NCI-H446 (cell line): Measurements from ENCODE around the gene ZBTB20.
A peak's percentile ranks its signal among the peaks of the same experiment; 100 is the strongest.
"Not testable (repeated sequence)": the region's sequence is repeated elsewhere in the genome, so short reads cannot be mapped to it uniquely, and the experiment has no call there.

Experiments used
- DNase-seq, 2 experiments: peaks; one replicate each; lab custom pipeline; 2025; lab: John Stamatoyannopoulos, UW

Gene ZBTB20

DNA sequence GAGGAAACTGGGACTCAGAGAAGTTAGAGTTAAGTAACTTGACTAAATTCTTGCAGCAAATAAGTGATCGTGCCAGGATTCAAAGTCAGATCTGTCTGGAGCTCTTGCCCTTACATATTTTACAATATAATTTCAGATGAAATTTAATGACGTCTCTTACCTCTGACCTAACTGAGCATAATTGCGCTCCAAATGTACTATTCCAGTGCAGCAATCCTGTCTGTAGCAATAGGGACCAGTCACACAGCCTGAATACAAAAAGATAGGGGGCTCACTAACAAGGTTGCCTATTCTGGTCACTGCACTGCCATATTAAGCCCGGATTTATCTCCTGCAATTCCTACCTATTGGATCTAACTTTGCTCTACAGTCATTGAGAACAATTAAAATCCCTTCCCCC is 316.4 kb downstream of the ZBTB20 start:
- no peak for DNase-seq

DNA sequence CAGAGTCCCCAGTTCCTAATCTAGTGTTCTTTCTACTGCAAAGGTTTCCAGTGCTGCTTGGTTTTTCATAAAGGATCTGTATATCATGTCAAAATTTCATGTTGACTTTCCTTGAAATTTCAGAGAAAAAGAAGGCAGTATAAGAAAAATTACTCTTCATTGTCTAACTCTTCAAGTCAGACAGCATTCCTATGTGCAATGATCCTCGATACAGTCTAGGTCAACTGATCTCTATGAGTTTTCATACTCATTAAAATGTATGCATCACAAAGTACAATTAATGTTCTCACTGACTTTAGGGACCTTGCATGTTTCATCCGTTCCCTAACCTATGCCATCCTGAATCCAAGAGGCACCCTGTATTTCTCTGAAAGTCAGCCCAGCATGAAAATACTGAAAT is 317.3 kb downstream of the ZBTB20 start:
- DNase-seq = no peak

DNA sequence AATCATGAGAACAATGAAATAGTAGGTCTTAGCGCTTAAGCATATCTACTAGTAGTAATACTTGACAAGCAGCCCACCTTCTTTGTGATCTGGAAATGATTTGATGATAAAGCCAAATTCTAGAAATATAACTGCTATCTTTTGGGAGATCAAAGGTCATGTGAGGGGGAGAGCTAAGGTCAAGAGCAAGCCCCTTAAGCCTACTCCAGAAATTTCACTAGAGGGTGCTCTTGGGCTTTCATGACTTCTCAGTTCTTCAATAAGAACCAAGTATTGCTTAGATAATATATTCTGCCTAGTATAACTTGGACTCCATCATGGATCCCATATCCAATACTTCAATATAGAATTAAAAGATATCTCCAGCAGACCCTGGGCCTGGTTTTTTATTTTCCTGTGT is 319.6 kb downstream of the ZBTB20 start:
- DNase-seq = peak; percentile 68 to 76

DNA sequence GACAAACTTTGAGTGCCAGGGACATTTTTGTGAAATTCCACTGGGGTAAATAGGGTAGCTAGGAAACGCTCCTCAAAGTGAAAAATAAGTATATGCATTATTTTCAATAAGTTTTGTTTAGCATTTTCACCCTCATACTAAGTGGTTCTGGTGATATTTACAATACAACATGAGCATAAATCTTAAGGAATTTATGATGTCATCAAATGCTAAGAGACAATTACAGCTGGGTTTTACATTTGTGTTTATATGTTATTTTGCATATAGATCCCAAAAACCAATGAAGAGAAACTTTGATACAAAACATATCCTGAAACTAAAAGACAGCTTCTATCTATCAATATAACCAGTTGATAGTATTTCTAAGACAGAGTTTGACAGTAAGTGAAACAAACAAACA is 323.1 kb downstream of the ZBTB20 start:
- DNase-seq = no peak

DNA sequence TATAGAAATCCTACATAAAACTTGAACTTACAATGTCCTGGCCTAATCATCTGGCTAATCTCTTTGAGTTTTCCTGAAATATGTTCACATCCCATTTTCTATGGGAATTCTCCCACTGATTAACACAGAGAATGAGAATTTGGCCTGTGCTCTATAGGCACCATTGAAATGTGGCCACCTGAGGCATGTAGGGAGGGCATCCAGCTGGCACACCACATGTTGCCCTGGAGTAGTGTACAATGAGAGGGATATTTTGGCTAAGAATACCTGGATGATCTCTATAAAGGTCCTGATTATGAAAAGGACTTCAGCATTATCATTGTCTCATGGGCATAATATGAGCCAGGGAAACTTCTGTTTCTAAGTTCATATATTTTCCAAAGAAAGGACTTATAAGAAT is 324.0 kb downstream of the ZBTB20 start:
- DNase-seq = peak in 1 of 2 experiments; percentile 60

DNA sequence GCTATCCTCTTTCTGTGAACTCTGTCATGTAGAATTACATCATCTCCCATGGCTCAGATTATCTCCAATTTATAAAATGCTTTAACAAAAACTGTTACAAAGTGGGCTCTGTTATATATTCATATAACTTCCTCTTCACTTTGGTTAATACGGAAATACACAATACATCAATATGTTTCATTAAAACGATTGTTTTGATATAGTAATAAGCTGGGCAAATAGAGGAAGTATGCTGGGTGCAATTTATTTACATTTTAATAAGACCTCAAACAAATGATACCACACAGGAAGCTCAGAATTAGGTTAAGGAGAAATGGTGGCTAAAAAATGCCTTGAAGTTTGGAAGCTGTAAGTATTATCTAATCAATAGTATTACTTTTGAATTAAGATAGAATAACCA is 331.0 kb downstream of the ZBTB20 start:
- DNase-seq = no peak

DNA sequence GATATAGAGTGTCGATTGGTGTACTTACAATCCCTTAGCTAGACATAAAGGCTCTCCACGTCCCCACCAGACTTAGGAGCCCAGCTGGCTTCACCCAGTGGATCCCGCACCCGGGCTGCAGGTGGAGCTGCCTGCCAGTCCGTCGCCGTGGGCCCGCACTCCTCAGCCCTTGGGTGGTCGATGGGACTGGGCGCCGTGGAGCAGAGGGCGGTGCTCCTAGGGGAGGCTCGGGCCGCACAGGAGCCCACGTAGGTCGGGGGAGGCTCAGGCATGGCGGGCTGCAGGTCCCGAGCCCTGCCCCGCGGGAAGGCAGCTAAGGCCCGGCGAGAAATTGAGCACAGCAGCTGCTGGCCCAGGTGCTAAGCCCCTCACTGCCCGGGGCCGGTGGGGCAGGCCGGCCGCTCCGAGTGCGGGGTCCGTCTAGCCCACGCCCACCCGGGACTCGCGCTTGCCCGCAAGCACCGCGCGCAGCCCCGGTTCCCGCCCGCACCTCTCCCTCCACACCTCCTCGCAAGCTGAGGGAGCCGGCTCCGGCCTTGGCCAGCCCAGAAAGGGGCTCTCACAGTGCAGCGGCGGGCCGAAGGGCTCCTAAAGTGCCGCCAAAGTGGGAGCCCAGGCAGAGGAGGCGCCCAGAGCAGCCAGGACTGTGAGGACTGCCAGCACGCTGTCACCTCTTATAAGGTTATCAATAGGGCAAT is 334.4 kb downstream of the ZBTB20 start:
- not testable (repeated sequence) for DNase-seq

DNA sequence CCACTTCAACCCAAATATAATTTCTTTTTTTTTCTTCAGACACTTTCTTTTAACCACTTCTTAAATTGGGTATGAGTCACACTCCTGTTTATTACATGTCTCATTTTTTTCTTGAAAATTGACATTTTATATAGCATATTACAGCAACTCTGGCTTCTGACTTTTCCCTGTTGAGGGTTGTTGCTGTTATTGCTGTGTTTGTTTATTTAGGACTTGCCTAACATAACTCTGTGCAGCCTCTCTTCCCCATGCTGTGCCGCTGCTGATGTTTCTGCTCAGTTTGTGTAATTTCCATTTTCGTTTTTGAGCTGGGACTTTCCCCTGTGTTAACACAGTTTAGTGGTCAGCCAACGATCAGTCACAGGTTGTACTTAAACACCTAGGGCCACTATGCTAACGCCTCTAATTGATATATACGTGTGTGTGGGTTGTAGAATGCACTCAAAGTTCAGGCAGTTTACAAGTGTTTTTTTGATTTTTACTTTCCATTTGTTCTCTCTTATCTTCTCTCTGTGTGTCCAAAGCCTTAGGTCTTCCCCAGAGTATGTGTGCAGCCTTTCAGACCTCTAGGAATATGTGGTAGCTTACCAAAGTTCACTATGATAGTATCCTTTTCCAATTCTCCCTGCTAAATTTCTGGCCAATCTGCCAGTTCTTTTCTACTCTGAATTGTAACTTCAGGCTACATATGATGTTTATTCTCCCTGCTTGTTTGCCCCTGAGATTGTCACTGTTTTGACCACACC is 337.2 kb downstream of the ZBTB20 start:
- no peak for DNase-seq

DNA sequence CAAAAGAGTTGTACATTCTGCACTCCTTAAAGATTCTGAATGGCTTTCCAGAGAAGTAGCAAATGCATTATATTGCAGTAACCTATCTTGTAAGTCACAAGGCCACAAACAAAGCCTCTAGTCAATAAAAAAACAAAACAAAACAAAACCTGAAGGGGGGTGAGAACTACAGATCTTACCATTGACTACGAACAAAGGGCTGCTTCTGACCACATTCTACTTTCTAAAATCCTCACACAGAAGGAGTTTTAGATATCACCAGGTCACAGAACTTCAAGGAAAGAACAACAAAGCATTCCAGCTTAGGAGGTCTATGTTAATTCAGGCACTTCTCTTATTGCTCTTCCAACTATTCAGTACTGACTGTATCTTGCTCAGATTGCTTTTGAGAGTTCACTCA is 343.0 kb downstream of the ZBTB20 start:
- DNase-seq = no peak

DNA sequence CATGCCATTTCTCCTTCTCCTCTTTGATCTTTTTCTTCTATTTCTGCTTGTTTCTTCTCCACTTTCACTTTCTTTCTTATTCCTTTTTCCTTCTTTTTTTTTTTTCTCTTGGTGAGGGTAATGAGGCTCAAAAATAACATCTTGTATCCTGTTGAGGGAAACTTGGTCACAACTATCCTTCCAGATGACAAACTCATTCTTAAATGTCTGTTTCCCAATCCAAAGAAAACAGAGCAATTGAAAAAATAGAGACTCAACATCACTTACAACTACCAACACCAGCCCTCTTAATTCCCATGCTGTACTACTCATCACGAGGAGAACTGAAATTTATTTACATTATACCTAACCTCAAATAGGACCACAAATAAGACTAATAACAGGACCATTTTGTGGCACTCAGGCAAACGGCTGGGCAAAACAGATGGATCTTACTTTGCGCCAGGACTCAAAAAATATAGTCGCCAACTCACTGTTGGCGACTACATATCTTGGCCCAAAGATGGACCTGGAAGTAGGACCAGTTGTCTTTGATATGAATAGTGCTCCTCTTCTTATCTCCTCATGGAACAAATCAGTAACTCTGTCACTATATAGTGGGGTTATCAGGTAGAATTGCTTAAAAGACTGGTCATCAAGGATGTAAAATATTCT is 343.9 kb downstream of the ZBTB20 start:
- DNase-seq = peak in 1 of 2 experiments; percentile 58

DNA sequence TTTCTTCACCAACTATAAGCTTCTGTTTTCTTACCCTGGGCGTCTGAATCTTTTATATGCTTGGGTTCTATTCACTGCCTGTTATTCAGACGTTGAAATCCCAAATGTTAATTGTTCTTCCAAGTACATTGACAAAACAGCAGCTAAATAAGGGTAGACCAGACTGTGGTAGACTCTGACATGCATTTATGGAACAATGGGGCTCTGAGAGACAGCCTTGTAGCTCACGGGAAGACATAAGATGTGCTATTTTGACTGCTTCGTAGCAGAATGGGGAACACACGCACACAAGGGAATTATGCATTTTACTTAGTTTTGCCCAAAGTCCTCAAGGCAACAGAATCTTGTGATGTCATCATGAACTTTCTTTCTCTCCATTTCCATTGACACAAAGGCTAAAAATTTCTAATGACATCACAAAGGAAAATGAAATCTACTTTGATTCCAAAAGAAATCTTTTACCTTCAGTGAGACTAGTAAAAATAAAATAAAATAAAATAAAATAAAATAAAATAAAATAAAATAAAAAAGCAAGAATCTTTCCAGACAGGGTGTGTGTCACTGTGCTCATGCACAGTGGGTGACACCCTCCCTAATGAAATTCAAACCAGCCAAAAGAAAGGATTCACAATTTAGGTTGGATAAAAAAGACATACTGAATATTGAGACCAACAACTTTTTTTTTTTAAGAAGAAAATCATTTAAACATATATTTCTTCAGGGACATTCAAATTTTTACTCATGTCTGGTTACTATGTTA is 346.6 kb downstream of the ZBTB20 start:
- no peak for DNase-seq

DNA sequence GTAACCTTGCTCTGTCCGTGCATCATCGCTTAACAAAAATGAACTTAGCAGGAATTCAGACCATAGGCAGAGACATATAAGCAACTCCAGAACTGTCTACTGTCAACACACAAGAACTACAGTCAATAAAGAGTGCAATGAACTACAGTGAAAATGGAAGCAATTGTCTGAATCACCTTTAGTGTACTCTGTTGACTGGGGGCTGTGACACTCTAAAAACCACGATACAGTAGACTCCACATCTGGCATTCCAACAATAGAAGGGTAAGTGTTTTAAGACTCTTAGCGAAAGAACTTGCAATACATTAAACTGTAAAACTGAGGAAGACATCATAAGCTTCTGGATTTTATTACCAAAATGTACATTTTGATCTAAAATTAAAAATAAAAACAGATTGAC is 347.3 kb downstream of the ZBTB20 start:
- no peak for DNase-seq

DNA sequence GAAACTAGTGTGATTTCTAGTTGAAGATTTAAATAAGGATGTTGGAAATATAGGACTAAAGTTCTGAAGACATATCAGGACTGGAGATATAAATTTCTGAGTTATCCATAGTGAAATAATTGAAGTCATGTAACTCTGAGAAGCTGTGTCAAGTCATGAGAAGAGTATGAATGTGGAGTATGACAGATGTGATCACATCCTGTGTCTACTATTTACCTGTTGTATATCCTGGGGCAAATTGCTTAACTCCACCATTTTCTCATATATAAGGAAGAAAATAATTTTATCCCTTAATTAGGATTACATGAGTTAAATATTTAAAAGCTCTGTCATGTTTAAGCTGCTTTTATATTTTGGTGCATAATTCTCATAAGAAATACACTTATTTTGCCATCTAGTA is 350.3 kb downstream of the ZBTB20 start:
- DNase-seq = no peak

DNA sequence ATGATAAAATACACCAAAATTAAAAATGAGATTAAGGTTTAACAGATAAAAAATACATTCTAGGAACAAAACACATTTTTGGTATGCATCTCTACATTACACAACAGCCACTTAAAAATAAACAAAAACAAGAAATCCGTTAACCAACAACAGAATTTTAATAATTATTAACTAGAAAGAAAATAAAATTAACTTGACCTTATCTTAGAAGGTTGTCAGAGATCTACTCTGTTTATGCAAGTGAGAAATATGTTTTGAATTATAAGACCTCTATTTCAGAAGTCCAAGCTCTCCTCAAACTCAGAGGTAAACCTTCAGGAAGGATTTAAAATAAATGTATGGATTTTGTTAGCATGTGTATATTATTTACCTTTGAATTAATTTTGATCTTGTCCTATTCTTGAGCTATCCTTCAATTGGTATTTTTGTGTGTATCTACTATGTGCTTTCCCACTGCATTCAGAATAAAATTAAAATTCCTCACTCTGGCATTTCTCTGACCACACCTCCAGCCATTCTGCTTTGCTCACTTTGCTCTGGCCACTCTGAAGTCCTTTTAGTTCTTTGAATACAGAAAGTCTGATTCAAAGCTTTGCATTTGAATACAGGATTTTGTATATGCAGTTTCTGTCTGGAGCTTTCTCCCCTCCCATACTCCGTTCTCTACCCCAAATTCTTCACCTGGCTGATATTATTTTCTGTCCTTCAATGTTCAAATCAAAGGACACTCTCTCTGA is 352.0 kb downstream of the ZBTB20 start:
- DNase-seq = no peak

DNA sequence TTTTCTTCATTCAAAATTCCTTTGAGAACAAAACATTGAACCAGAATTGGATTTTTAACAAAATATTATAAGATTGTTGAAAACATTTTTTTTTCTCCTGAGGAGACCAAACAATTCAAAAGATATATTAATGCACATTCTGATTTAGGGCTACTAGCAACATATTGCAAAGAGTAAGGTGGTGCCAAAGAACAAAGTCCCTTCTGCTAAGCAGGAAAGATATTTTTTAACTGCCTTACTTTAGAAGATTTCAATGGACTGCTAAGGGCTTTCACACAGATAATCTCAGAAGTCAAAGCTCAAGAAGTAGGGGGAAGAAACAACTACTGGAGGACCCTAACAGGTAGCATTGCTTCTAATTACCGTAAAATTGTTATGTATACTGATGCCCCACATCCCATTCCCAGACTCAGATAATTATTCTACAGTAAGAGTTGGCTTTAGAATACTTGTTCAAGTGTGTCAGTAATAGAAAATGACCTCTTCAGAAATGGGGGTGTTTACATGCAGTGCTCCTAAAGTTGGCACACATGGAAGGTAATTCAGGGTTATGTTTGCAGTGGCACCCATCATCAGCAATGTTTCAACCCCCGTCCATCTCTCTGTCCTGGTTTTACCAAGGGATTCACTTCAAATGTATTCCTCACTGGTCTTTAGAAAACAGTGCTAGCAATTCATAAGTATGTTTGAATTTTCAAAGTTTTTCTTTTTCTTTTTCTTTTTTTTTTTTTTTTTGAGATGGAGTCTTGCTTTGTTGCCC is 354.7 kb downstream of the ZBTB20 start:
- DNase-seq = no peak

DNA sequence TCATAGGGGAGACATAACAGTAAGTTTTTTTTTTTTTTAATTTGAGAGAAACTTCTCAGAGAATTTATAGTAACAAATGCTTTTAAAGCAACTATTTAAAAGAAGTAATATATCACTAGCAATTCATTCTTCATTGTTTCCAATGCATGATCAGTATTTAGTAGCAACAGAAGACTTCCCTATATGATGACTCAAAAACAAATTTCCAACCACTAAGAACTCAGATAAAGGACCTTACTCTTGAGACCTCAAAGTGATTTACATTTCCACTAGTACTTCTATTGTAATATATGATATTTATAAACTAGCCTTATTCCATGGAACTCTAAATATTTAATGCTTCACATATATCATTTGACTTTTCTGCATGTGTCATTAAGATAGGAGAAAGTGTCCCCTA is 356.3 kb downstream of the ZBTB20 start:
- no peak for DNase-seq

DNA sequence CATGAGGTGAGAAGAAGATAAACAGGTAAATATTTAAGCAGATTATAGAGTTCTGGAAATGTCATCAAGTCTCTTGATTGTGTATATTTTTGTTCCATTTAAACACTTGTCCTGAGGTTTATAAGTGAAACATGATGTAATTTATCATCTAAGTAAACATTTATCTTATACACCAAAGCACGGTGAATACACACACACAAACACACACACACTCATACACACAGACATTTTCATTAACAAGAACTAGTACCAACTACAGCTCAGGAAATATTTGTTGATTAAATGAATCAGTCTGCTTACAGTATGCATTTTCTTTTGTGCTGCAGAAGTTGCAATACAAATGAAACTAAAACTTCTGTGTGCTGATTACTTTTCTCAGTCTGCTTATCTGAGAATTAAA is 357.3 kb downstream of the ZBTB20 start:
- no peak for DNase-seq

DNA sequence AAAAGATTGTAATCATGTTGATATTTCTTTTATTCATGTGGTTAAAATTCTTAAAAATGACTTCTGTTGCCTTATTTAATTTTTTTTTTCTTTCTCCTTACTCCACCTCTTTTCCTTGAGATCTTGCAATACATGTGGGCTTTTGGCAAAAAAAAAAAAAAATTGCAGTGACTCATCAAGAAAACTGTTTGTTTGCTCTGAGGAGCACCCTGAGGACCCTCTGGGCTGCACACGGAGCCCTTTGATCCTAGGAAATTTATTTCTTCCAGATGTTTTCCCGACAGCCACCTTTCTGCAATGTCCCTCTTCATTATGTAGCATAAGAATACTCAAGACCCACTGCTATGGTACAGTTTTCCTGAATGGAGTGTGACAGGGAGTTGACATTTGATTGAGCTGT is 371.7 kb downstream of the ZBTB20 start:
- DNase-seq = no peak

DNA sequence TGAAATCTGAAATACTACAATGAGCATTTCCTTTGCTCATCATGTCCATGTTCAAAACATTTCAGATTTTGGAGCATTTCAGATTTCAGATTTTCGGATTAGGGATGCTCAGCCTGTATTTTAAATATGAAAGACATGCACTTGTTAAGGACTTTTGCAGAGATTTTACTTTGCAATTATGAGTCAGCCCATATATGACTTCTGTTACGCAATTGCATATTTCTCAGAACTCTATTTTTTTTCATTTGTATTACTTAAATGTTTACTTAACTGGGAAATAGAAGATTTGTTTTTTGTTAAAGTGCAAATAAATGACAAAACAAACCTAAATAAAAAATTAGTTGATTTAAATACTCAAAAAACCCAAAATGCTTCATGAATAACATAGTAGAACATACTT is 376.2 kb downstream of the ZBTB20 start:
- no peak for DNase-seq

DNA sequence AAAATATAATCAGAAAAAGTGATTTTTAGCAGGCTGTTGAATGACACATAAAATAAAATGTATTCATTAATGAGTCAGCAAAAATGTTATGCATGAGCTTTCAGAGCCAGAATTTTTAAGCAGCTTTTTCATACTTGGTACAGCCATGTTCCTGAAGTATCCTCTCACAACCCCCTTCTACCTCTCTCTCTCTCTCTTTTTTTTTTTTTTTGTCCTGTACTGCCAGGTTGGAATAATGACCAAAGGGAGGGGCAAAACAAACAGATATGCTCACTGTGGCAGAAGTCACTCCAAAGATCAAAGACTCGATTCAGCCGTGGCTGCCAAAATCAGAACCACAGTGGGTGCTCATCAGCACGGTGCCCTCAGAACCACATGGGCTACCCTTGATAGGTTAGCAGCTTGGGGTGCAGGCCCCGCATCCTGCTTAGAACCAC is 383.0 kb downstream of the ZBTB20 start:
- DNase-seq = no peak

DNA sequence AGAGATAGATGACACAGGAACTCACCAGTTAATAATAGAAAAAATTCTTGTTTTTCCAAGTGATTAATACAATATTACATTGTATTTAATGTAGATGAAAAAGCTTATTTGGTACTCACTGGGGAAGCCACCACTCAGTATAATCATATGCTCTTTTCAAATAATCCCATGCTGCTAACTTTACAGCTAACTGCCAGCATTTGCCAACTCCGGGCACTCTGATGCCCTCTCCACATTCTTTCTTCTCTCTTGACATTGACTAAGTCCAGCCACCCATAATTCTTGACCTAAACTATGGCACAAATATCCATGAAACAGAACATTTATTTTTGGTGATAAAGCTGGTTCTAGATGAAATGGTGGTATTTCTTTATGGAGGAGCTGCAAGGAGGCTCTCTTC is 384.9 kb downstream of the ZBTB20 start:
- DNase-seq = no peak
